Measurements from ENCODE around the gene FBXO36.
"Not testable (repeated sequence)": the region's sequence is repeated elsewhere in the genome, so short reads cannot be mapped to it uniquely, and the experiment has no call there.

The FBXO36 gene

GRCh38 chr2:229910832-229911412, 11.4 kb upstream of the FBXO36 start:
- DNase-seq (ENCODE audit: low spot score) = peak; percentile 56

- peak; percentile 36 for DNase-seq (ENCODE audit: low spot score)
Observed at GRCh38 chr2:229914171-229914570, 8.1 kb upstream of the FBXO36 start.

GRCh38 chr2:229917793-229918192, 4.5 kb upstream of the FBXO36 start:
- no peak for DNase-seq (ENCODE audit: low spot score)

GRCh38 chr2:229920011-229920641, 2.2 kb upstream of the FBXO36 start:
- DNase-seq (ENCODE audit: low spot score) = peak; percentile 14

- DNase-seq (ENCODE audit: low spot score) = no peak
Observed at GRCh38 chr2:229921101-229921891, 1.0 kb upstream of the FBXO36 start.

- DNase-seq (ENCODE audit: low spot score) = peak; percentile 91
Observed at GRCh38 chr2:229921892-229922448, 333 bp upstream of the FBXO36 start, which contains the start of gene TRIP12. TSS of gene TRIP12 (minus strand) at chr2:229922009. CDS start at chr2:229880079, 41,930 bp downstream.

GRCh38 chr2:229924541-229924940, 2.2 kb downstream of the FBXO36 start:
- not testable (repeated sequence) for DNase-seq (ENCODE audit: low spot score)

- DNase-seq (ENCODE audit: low spot score) = no peak
Observed at GRCh38 chr2:229925201-229925600, 2.9 kb downstream of the FBXO36 start.

GRCh38 chr2:229927817-229928321, 5.6 kb downstream of the FBXO36 start:
- no peak for DNase-seq (ENCODE audit: low spot score)

- no peak for DNase-seq (ENCODE audit: low spot score)
Observed at GRCh38 chr2:229930656-229931055, 8.4 kb downstream of the FBXO36 start.

GRCh38 chr2:229931241-229931640, 8.9 kb downstream of the FBXO36 start:
- no peak for DNase-seq (ENCODE audit: low spot score)

GRCh38 chr2:229937537-229937936, 15.2 kb downstream of the FBXO36 start:
- no peak for DNase-seq (ENCODE audit: low spot score)

GRCh38 chr2:229942671-229943070, 20.4 kb downstream of the FBXO36 start:
- DNase-seq (ENCODE audit: low spot score) = no peak

- DNase-seq (ENCODE audit: low spot score) = no peak
Observed at GRCh38 chr2:229943171-229943570, 20.9 kb downstream of the FBXO36 start.

GRCh38 chr2:229943770-229944449, 21.6 kb downstream of the FBXO36 start:
- no peak for DNase-seq (ENCODE audit: low spot score)

GRCh38 chr2:229945975-229946374, 23.7 kb downstream of the FBXO36 start:
- no peak for DNase-seq (ENCODE audit: low spot score)

GRCh38 chr2:229947544-229947943, 25.2 kb downstream of the FBXO36 start:
- DNase-seq (ENCODE audit: low spot score) = no peak

- DNase-seq (ENCODE audit: low spot score) = no peak
Observed at GRCh38 chr2:229952256-229952835, 30.0 kb downstream of the FBXO36 start.

- no peak for DNase-seq (ENCODE audit: low spot score)
Observed at GRCh38 chr2:229955663-229956062, 33.4 kb downstream of the FBXO36 start.

GRCh38 chr2:229956491-229956890, 34.2 kb downstream of the FBXO36 start:
- no peak for DNase-seq (ENCODE audit: low spot score)

GRCh38 chr2:229963596-229963995, 41.3 kb downstream of the FBXO36 start:
- DNase-seq (ENCODE audit: low spot score) = not testable (repeated sequence)

GRCh38 chr2:229969921-229970320, 47.6 kb downstream of the FBXO36 start:
- no peak for DNase-seq (ENCODE audit: low spot score)

Data from germinal center (tissue), 1 donor.